ENCODE results near the gene NR4A1. TPM values are rescaled to one million over a fixed set of nuclear protein-coding genes. Genes with fewer than 3 reads are reported as not detected.

NR4A1 gene
- total RNA-seq, 1 donor from 2014 or later, result 1.0 TPM

- no peak for TF ChIP-seq CTCF (IDR thresholded peaks at IDR 0.05; ENCODE audit: unreplicated experiment)
- Mint-ChIP-seq H3K36me3 (ENCODE audit: low read depth, unreplicated experiment) (peaks cover 3% of the 10 kb centered on the region), H3K9me3 (ENCODE audit: unreplicated experiment) (no peaks in the 10 kb centered on the region), H3K27ac (ENCODE audit: unreplicated experiment) (peak overlapping the region; percentile 27), H3K4me3 (ENCODE audit: unreplicated experiment) (no peak overlapping the region), H3K27me3 (ENCODE audit: unreplicated experiment) (peaks cover 11% of the 10 kb centered on the region), H3K4me1 (ENCODE audit: unreplicated experiment) (peaks cover 13% of the 10 kb centered on the region)
- DNase-seq (ENCODE audit: low spot score), result no peak
Measured at GRCh38 chr12:52044292-52044983, 6.8 kb upstream of the NR4A1 start.

- H3K36me3 Mint-ChIP-seq (ENCODE audit: low read depth, unreplicated experiment), result peaks cover 7% of the 10 kb centered on the region
- no peak for TF ChIP-seq CTCF (IDR thresholded peaks at IDR 0.05; ENCODE audit: unreplicated experiment)
- DNase-seq (ENCODE audit: low spot score), result no peak
- peaks cover 18% of the 10 kb centered on the region for H3K4me1 Mint-ChIP-seq (ENCODE audit: unreplicated experiment)
- H3K27me3 Mint-ChIP-seq (ENCODE audit: unreplicated experiment), result peaks cover 15% of the 10 kb centered on the region
- no peak overlapping the region for H3K4me3 Mint-ChIP-seq (ENCODE audit: unreplicated experiment)
- no peaks in the 10 kb centered on the region for H3K9me3 Mint-ChIP-seq (ENCODE audit: unreplicated experiment)
- no peak overlapping the region for H3K27ac Mint-ChIP-seq (ENCODE audit: unreplicated experiment)
Measured at GRCh38 chr12:52045794-52046199, 5.4 kb upstream of the NR4A1 start.

GRCh38 chr12:52046859-52047258 is 4.4 kb upstream of the NR4A1 start:
- Mint-ChIP-seq H3K9me3 (ENCODE audit: unreplicated experiment) (no peaks in the 10 kb centered on the region), H3K36me3 (ENCODE audit: low read depth, unreplicated experiment) (peaks cover 7% of the 10 kb centered on the region), H3K4me1 (ENCODE audit: unreplicated experiment) (peaks cover 19% of the 10 kb centered on the region), H3K27me3 (ENCODE audit: unreplicated experiment) (peaks cover 13% of the 10 kb centered on the region), H3K4me3 (ENCODE audit: unreplicated experiment) (no peak overlapping the region), H3K27ac (ENCODE audit: unreplicated experiment) (no peak overlapping the region)
- TF ChIP-seq CTCF (IDR thresholded peaks at IDR 0.05; ENCODE audit: unreplicated experiment), result no peak
- DNase-seq (ENCODE audit: low spot score), result no peak

- TF ChIP-seq CTCF (IDR thresholded peaks at IDR 0.05; ENCODE audit: unreplicated experiment), result no peak
- no peak overlapping the region for H3K27ac Mint-ChIP-seq (ENCODE audit: unreplicated experiment)
- peaks cover 7% of the 10 kb centered on the region for H3K36me3 Mint-ChIP-seq (ENCODE audit: low read depth, unreplicated experiment)
- no peaks in the 10 kb centered on the region for H3K9me3 Mint-ChIP-seq (ENCODE audit: unreplicated experiment)
- H3K4me3 Mint-ChIP-seq (ENCODE audit: unreplicated experiment), result peak overlapping the region; percentile 49
- no peak for DNase-seq (ENCODE audit: low spot score)
- peaks cover 16% of the 10 kb centered on the region for H3K27me3 Mint-ChIP-seq (ENCODE audit: unreplicated experiment)
- peaks cover 18% of the 10 kb centered on the region for H3K4me1 Mint-ChIP-seq (ENCODE audit: unreplicated experiment)
Measured at GRCh38 chr12:52049286-52049685, 2.0 kb upstream of the NR4A1 start.

GRCh38 chr12:52049688-52050087 is 1.6 kb upstream of the NR4A1 start:
- peaks cover 16% of the 10 kb centered on the region for H3K4me1 Mint-ChIP-seq (ENCODE audit: unreplicated experiment)
- H3K27me3 Mint-ChIP-seq (ENCODE audit: unreplicated experiment), result peaks cover 16% of the 10 kb centered on the region
- no peak overlapping the region for H3K27ac Mint-ChIP-seq (ENCODE audit: unreplicated experiment)
- no peak for TF ChIP-seq CTCF (IDR thresholded peaks at IDR 0.05; ENCODE audit: unreplicated experiment)
- H3K36me3 Mint-ChIP-seq (ENCODE audit: low read depth, unreplicated experiment), result peaks cover 7% of the 10 kb centered on the region
- no peak for DNase-seq (ENCODE audit: low spot score)
- peak overlapping the region; percentile 49 for H3K4me3 Mint-ChIP-seq (ENCODE audit: unreplicated experiment)
- no peaks in the 10 kb centered on the region for H3K9me3 Mint-ChIP-seq (ENCODE audit: unreplicated experiment)
